CD14-positive monocyte (primary cell): ENCODE results near the gene CDH4. TPM values are rescaled to one million over a fixed set of nuclear protein-coding genes. Genes with fewer than 3 reads are reported as not detected.

Experiments used
- DNase-seq, 3 donors: peaks; one replicate each; pipeline ENCODE4 v3.0.0-alpha.2; 2011 to 2022
- H2AFZ ChIP-seq: 2 replicates; pipeline ENCODE4 v1.6.0; 2012; ENCODE audit warnings: mild to moderate bottlenecking, low read depth, low read length, inconsistent platforms; ENCODE audit not compliant: insufficient read depth, poor library complexity, severe bottlenecking
- H3K27ac ChIP-seq, 2 donors: 1 replicate in 1 of 2; 2 replicates in 1 of 2; pipeline ENCODE4 v1.5.1; 2012 to 2013; ENCODE audit warnings: low read length in 2 of 2, control low read depth in 1 of 2, inconsistent platforms in 1 of 2, low read depth in 1 of 2, mild to moderate bottlenecking in 1 of 2
- H3K27me3 ChIP-seq, 2 donors: one replicate each; pipeline versions ENCODE4 v1.6.0 to v1.6.1; 2011 to 2013; ENCODE audit warnings: low read length in 2 of 2; ENCODE audit not compliant: control insufficient read depth in 2 of 2, insufficient read depth in 2 of 2
- H3K36me3 ChIP-seq, 2 donors: replicated peaks in 1 of 2; 1 replicate in 1 of 2; 2 replicates in 1 of 2; pipeline versions ENCODE4 v1.5.1 to v1.6.1; 2012 to 2013; ENCODE audit warnings: low read length in 2 of 2, control low read depth in 1 of 2, inconsistent platforms in 1 of 2, mild to moderate bottlenecking in 1 of 2; ENCODE audit not compliant: insufficient read depth in 2 of 2, control insufficient read depth in 1 of 2
- H3K4me1 ChIP-seq, 2 donors: 1 replicate in 1 of 2; 2 replicates in 1 of 2; pipeline versions ENCODE4 v1.5.1 to v1.6.1; 2012 to 2013; ENCODE audit warnings: low read length in 2 of 2, control low read depth in 1 of 2, inconsistent platforms in 1 of 2, mild to moderate bottlenecking in 1 of 2, moderate library complexity in 1 of 2; ENCODE audit not compliant: insufficient read depth in 2 of 2, control insufficient read depth in 1 of 2
- H3K4me2 ChIP-seq: replicated peaks from 2 replicates; pipeline ENCODE3; 2012; ENCODE audit warnings: low read length, moderate library complexity, mild to moderate bottlenecking; ENCODE audit not compliant: poor library complexity, severe bottlenecking; ENCODE audit errors: extremely low read depth
- H3K4me3 ChIP-seq, 3 experiments: fragments of 200-600 bp in 1 of 3; sonication (generic) in 1 of 3; replicated peaks in 1 of 3; 1 replicate in 2 of 3; 2 replicates in 1 of 3; pipeline ENCODE4 v1.5.1; 2011 to 2013; ENCODE audit warnings: low read length in 3 of 3, mild to moderate bottlenecking in 3 of 3, control low read depth in 2 of 3, low read depth in 2 of 3, inconsistent platforms in 1 of 3, moderate library complexity in 1 of 3
- H3K79me2 ChIP-seq: 2 replicates; pipeline ENCODE4 v1.6.0; 2012; ENCODE audit warnings: mild to moderate bottlenecking, control low read depth, inconsistent platforms, low read length, moderate library complexity; ENCODE audit not compliant: insufficient read depth
- H3K9ac ChIP-seq: 2 replicates; pipeline ENCODE4 v1.6.0; 2017; ENCODE audit warnings: low read length, mild to moderate bottlenecking; ENCODE audit not compliant: insufficient read depth, poor library complexity, severe bottlenecking
- H3K9me3 ChIP-seq, 2 donors: replicated peaks in 1 of 2; 1 replicate in 1 of 2; 2 replicates in 1 of 2; pipeline versions ENCODE4 v1.5.1 to v1.6.1; 2012 to 2013; ENCODE audit warnings: low read length in 2 of 2, control low read depth in 1 of 2; ENCODE audit not compliant: control insufficient read depth in 1 of 2, insufficient read depth in 1 of 2
- H4K20me1 ChIP-seq: 2 replicates; pipeline ENCODE4 v1.6.0; 2012; ENCODE audit warnings: mild to moderate bottlenecking, low read length, control low read depth, moderate library complexity; ENCODE audit not compliant: insufficient read depth
- H3K27ac Mint-ChIP-seq, 7 donors: one replicate each; pipeline ENCODE4 v1.8.0; 2020; ENCODE audit warnings: mild to moderate bottlenecking in 7 of 7, mixed read lengths in 7 of 7, moderate library complexity in 6 of 7, inconsistent platforms in 2 of 7
- H3K27me3 Mint-ChIP-seq, 3 donors: one replicate each; pipeline ENCODE4 v1.8.0; 2021 to 2022; ENCODE audit warnings: low read depth in 3 of 3, mild to moderate bottlenecking in 3 of 3, mixed read lengths in 3 of 3, moderate library complexity in 3 of 3, inconsistent platforms in 1 of 3
- H3K36me3 Mint-ChIP-seq, 2 donors: one replicate each; pipeline ENCODE4 v1.8.0; 2020; ENCODE audit warnings: mixed read lengths in 2 of 2, inconsistent platforms in 1 of 2, mild to moderate bottlenecking in 1 of 2
- H3K4me1 Mint-ChIP-seq: one replicate; pipeline ENCODE4 v1.8.0; 2020; ENCODE audit warnings: mild to moderate bottlenecking, mixed read lengths
- H3K4me3 Mint-ChIP-seq, 2 donors: one replicate each; pipeline ENCODE4 v1.8.0; 2020; ENCODE audit warnings: mild to moderate bottlenecking in 2 of 2, mixed read lengths in 2 of 2, moderate library complexity in 1 of 2
- H3K9me3 Mint-ChIP-seq, 7 donors: one replicate each; pipeline ENCODE4 v1.8.0; 2020 to 2022; ENCODE audit warnings: mixed read lengths in 7 of 7, mild to moderate bottlenecking in 6 of 7, moderate library complexity in 6 of 7, inconsistent platforms in 2 of 7
- WGBS: methylation state at CpG from one replicate; pipeline ENCODE4 v1.1.5; 2013; ENCODE audit warnings: missing lambda C conversion rate; ENCODE audit not compliant: insufficient coverage; 5-methylcytosine and 5-hydroxymethylcytosine counted together
- intact Hi-C, 2 donors: fragments of 100-400 bp; cut with micrococcal nuclease; formaldehyde crosslinking; loops; one replicate each; pipeline versions ENCODE4 v1.15.0 to v1.15.1; 2023
- polyA plus RNA-seq, 3 donors: library from polyadenylated mRNA; depleted of rRNA in 1 of 3; unstranded in 2 of 3; stranded (reverse) in 1 of 3; fragments of 300-500 nt in 2 of 3; fragments of >200 nt in 1 of 3; fragmentation: Illumina TruSeq in 2 of 3; gene quantifications; 1 replicate in 2 of 3; 2 replicates in 1 of 3; pipeline ENCODE4 v1.2.3, GENCODE V29; 2012 to 2021
- TF ChIP-seq, protein P1 (sequence below): fragments of 200-600 bp; IDR thresholded peaks from one replicate; pipeline ENCODE4 v1.8.0; 2022; ENCODE audit warnings: antibody characterized with exemption, mild to moderate bottlenecking

The CDH4 gene
- polyA plus RNA-seq, 3 donors: not detected

DNA sequence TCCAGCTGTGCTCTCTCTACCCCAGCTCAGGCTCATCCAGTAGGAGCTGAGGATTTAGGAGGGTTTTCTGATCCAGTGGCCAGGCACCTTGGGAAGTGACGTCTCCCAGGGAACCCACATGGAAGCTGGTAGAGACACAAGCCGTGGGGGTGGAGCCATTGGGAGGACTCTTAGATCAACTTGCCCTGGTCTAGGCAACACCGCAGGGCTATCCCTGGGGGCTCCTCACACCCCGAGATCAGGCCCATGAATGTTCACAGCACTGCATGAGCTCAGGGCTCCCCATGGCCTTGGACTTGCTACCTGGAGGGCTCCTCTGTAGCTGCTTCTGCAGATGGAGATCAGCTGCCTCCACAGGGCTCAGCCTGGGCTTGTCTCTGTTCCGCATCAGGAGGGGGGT, 112.1 kb downstream of the CDH4 start:
- Histone ChIP-seq H3K27ac (no peak overlapping the region), H3K4me2 (no peak overlapping the region), H2AFZ (no peak overlapping the region), H3K9ac (no peak overlapping the region), H3K27me3 (no peaks in the 10 kb centered on the region), H3K4me1 (no peaks in the 10 kb centered on the region), H3K79me2 (no peaks in the 10 kb centered on the region), H3K4me3 (no peak overlapping the region), H4K20me1 (no peaks in the 10 kb centered on the region), H3K36me3 (no peaks in the 10 kb centered on the region), H3K9me3 (peaks cover 26 to 84% of the 10 kb centered on the region in 2 donors)
- WGBS: 89% methylated on average over 4 of the region's 5 CpGs
- Mint-ChIP-seq H3K27me3 (peaks cover 2 to 3% (median 3%) of the 10 kb centered on the region in 3 donors), H3K36me3 (no peaks in the 10 kb centered on the region), H3K4me1 (peaks cover 2% of the 10 kb centered on the region), H3K27ac (no peak overlapping the region), H3K4me3 (no peak overlapping the region), H3K9me3 (peaks cover 13 to 71% (median 39%) of the 10 kb centered on the region in 7 donors)
- TF ChIP-seq, protein P1, sequence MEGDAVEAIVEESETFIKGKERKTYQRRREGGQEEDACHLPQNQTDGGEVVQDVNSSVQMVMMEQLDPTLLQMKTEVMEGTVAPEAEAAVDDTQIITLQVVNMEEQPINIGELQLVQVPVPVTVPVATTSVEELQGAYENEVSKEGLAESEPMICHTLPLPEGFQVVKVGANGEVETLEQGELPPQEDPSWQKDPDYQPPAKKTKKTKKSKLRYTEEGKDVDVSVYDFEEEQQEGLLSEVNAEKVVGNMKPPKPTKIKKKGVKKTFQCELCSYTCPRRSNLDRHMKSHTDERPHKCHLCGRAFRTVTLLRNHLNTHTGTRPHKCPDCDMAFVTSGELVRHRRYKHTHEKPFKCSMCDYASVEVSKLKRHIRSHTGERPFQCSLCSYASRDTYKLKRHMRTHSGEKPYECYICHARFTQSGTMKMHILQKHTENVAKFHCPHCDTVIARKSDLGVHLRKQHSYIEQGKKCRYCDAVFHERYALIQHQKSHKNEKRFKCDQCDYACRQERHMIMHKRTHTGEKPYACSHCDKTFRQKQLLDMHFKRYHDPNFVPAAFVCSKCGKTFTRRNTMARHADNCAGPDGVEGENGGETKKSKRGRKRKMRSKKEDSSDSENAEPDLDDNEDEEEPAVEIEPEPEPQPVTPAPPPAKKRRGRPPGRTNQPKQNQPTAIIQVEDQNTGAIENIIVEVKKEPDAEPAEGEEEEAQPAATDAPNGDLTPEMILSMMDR: no peak
- intact Hi-C loops: no loop called here
- DNase-seq: no peak

DNA sequence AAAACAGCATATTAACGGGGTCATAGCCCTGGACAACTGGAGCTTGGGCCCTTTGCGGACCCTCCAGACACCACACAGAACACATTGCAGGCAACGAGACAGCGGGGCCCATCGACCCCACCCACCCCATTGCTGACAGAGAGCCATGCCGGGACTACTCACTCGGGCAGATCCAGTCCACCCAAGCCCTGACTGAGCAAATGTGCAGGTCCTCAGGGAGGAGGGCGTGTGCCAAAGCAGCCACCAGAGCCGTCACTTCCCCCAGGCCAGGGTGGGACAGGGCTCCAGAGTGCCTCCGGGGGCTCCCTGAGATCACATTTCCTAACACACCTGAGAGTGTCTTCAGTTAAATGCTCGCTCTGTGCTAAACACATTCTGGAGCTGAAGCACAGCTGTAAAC, 114.9 kb downstream of the CDH4 start:
- Mint-ChIP-seq H3K9me3 (peaks cover 13 to 69% (median 41%) of the 10 kb centered on the region in 7 donors), H3K27ac (no peak overlapping the region), H3K36me3 (no peaks in the 10 kb centered on the region), H3K4me1 (no peaks in the 10 kb centered on the region), H3K4me3 (no peak overlapping the region), H3K27me3 (peaks cover 0 to 3% (median 3%) of the 10 kb centered on the region in 3 donors)
- Histone ChIP-seq H3K79me2 (no peaks in the 10 kb centered on the region), H3K27me3 (no peaks in the 10 kb centered on the region), H3K9ac (no peak overlapping the region), H4K20me1 (no peaks in the 10 kb centered on the region), H2AFZ (no peak overlapping the region), H3K9me3 (peaks cover 24 to 81% of the 10 kb centered on the region in 2 donors), H3K36me3 (no peaks in the 10 kb centered on the region), H3K4me3 (no peak overlapping the region), H3K4me1 (no peaks in the 10 kb centered on the region), H3K27ac (no peak overlapping the region), H3K4me2 (no peak overlapping the region)
- 93% methylated on average over 7 of the region's 11 CpGs for WGBS
- TF ChIP-seq, protein P1: no peak
- intact Hi-C loops: no loop called here
- no peak for DNase-seq
